H1 (cell line): Measurements from ENCODE around the gene DOCK1. TPM values are rescaled to one million over a fixed set of nuclear protein-coding genes. Genes with fewer than 3 reads are reported as not detected.

ENCODE experiments used
- FOSL1 ChIP-seq: IDR thresholded peaks from 2 replicates; pipeline ENCODE4 v1.6.1; 2011; ENCODE audit warnings: mild to moderate bottlenecking, low read depth, low read length, moderate library complexity; ENCODE audit not compliant: insufficient read depth
- polyA plus RNA-seq, 7 experiments: library from polyadenylated mRNA; depleted of rRNA in 3 of 7; stranded (reverse) in 5 of 7; unstranded in 2 of 7; fragments of >200 nt in 5 of 7; fragments of 200-250 nt in 2 of 7; gene quantifications; 1 replicate in 5 of 7; 2 replicates in 1 of 7; 4 replicates in 1 of 7; pipeline versions ENCODE4 v1.2.1 to v1.2.3, GENCODE V29; 2011 to 2013; ENCODE audit warnings: missing spikeins in 2 of 7, mixed read lengths in 2 of 7
- total RNA-seq: library from RNA; stranded (reverse); fragmentation: NEBNext Ultra II Directional; extraction: Animal tissue kit (Norgen Biotek cat#: 25700); gene quantifications from 2 replicates; pipeline ENCODE4 v1.2.1, GENCODE V29; 2021

Gene DOCK1
- total and polyA plus RNA-seq, 2 of the 8 experiments (the other 6 are each of a cell fraction or from before 2014, with no cell fraction given) = 11.6 to 53.0 TPM

GRCh38 chr10:126929391-126929790, 24.2 kb downstream of the DOCK1 start (continued):
- TF ChIP-seq FOSL1 = no peak
